GM06990 (cell line): ENCODE measurements around the gene CRKL.
"Not testable (repeated sequence)": the region's sequence is repeated elsewhere in the genome, so short reads cannot be mapped to it uniquely, and the experiment has no call there.

Source experiments
- DNase-seq: peaks from one replicate; pipeline ENCODE4 v3.0.0-alpha.2; 2011; ENCODE audit not compliant: insufficient read length; ENCODE audit errors: extremely low read depth
- H3K27me3 ChIP-seq: replicated peaks from 2 replicates; pipeline ENCODE4 v1.6.0; 2011; ENCODE audit warnings: low read length; ENCODE audit not compliant: control insufficient read depth, insufficient read depth
- H3K36me3 ChIP-seq: 2 replicates; pipeline ENCODE4 v1.5.1; 2011; ENCODE audit warnings: low read length; ENCODE audit not compliant: control insufficient read depth, insufficient read depth
- H3K4me3 ChIP-seq: replicated peaks from 2 replicates; pipeline ENCODE4 v1.5.1; 2011; ENCODE audit warnings: low read depth, mild to moderate bottlenecking, control low read depth, low read length
- CTCF ChIP-seq: IDR thresholded peaks from 2 replicates; pipeline ENCODE4 v1.5.1; 2011; ENCODE audit warnings: low read length, control low read depth, mild to moderate bottlenecking, inconsistent platforms; ENCODE audit not compliant: insufficient read depth, poor library complexity, severe bottlenecking

CRKL gene

GRCh38 chr22:20904980-20905355 is 12.2 kb upstream of the CRKL start:
- no peaks in the 10 kb centered on the region; the same call in 1 of the 2 replicates for H3K27me3 ChIP-seq
- no peak overlapping the region for H3K4me3 ChIP-seq
- no peaks in the 10 kb centered on the region for H3K36me3 ChIP-seq
- TF ChIP-seq CTCF, result no peak
- DNase-seq, result no peak

GRCh38 chr22:20905415-20906386 is 11.5 kb upstream of the CRKL start:
- H3K4me3 ChIP-seq, result no peak overlapping the region
- no peaks in the 10 kb centered on the region for H3K36me3 ChIP-seq
- DNase-seq, result no peak
- H3K27me3 ChIP-seq, result no peaks in the 10 kb centered on the region; the same call in 1 of the 2 replicates
- no peak for TF ChIP-seq CTCF

- no peak for TF ChIP-seq CTCF
- Histone ChIP-seq H3K27me3 (no peaks in the 10 kb centered on the region; the same call in 1 of the 2 replicates), H3K36me3 (no peaks in the 10 kb centered on the region), H3K4me3 (no peak overlapping the region)
- DNase-seq, result no peak
These were observed 10.8 kb upstream of the CRKL start for GRCh38 chr22:20906387-20906767.

DNA sequence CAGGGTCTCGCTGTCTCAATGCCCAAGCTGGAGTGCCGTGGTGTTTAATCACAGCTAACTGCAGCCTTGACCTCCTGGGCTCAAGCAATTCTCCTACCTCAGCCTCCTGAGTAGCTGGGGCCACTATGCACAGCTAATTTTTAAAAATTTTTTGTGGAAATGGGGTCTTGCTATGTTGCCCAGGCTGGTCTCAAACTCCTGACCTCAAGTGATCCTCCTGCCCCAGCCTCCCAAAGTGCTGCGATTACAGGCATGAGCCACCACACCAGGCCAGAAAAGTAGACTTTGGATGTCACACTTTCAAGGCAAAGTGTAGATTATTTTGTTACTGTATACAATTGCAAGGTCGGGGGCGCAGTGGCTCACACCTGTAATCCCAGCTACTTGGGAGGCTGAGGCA is 8.5 kb upstream of the CRKL start:
- DNase-seq, H3K27me3 ChIP-seq, H3K4me3 ChIP-seq, H3K36me3 ChIP-seq: not testable (repeated sequence)

GRCh38 chr22:20909543-20910303 is 7.5 kb upstream of the CRKL start:
- Histone ChIP-seq H3K27me3 (no peaks in the 10 kb centered on the region), H3K36me3 (no peaks in the 10 kb centered on the region), H3K4me3 (no peak overlapping the region)
- DNase-seq, result no peak
- TF ChIP-seq CTCF, result no peak

GRCh38 chr22:20912494-20912893 is 4.7 kb upstream of the CRKL start:
- DNase-seq, result no peak
- no peak for TF ChIP-seq CTCF
- Histone ChIP-seq H3K4me3 (no peak overlapping the region), H3K27me3 (no peaks in the 10 kb centered on the region), H3K36me3 (no peaks in the 10 kb centered on the region)
